ENCODE measurements around the gene SDHB.
"Not testable (repeated sequence)": the region's sequence is repeated elsewhere in the genome, so short reads cannot be mapped to it uniquely, and the experiment has no call there.

SDHB gene

DNA sequence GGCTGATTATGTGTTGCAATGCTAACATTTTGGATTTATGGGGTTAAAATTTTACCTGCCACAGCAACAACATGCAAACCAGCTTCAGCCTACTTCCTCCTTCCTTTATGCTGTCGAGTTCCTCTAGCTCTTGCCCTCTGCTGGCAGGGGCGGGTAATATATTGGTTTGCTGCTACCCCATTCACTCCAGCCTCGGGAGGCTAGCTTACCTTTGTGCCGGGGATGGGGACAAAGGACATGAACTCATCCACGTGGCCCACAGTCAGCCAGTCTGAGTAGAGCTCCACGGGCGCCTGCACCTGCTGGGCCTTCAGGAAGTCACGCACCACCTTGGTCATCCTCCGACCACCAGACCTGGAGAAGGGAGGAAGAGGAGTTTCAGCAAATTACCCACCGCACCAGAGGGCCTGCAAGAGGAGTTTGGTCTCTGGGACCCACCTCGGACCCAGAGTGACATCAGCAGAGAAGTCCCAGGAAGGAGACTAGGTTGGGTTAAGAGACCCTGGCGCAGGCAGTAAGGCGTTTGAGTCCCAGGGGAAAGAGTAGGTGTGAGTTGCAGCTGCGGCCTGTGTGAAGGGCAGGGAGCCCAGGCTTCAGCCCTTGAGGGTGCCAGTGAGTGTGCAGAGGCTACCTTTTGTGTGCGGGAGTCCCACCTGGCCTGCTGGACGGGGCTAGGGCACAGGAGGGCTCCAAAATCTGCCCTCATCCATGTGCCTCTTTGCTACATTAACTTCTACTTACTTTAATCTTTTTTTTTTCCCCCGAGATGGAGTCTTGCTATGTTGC lies 21.8 kb upstream of the SDHB start:
- DNase-seq (ENCODE audit: low read depth in 4 of 4, low spot score in 1 of 4), result no peak

DNA sequence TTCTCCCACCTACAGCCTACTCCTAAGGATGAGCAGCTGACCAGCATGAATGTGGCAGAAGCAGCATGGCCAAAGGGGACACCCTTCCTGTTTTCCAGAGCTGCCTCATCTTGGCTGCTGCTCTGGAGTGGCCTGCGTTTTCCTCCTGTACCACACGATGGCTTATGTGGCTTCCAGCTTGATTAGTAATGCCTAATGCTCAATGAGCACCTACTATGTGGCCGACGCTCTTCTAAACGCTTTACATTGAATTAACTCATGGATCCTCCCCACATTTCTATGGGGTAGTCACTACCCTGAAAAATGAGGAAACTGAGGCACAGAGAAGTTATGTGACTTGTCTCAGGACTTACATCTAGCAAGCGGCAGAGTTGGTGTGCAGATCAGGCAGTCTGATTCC lies 18.0 kb upstream of the SDHB start:
- no peak for DNase-seq (ENCODE audit: low read depth in 4 of 4, low spot score in 1 of 4)

DNA sequence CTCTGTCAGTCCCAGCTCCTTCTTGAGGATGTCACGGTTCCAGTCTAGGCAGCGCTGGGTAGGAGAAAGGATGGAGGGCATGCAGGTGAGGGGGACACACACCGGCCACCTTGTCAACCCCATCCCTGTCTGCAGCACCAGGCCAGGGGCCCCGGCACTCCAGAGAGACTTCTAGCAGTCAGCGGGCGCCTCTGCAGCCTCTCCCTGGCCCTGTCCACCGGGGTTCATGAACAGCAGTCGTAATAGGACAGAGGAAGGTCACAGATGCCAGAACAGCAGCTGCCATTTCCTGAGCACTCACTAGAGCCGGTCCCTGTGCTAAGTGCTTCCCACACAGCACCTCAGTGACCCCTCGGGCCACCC lies 16.3 kb upstream of the SDHB start:
- no peak for DNase-seq (ENCODE audit: low read depth in 4 of 4, low spot score in 1 of 4)

DNA sequence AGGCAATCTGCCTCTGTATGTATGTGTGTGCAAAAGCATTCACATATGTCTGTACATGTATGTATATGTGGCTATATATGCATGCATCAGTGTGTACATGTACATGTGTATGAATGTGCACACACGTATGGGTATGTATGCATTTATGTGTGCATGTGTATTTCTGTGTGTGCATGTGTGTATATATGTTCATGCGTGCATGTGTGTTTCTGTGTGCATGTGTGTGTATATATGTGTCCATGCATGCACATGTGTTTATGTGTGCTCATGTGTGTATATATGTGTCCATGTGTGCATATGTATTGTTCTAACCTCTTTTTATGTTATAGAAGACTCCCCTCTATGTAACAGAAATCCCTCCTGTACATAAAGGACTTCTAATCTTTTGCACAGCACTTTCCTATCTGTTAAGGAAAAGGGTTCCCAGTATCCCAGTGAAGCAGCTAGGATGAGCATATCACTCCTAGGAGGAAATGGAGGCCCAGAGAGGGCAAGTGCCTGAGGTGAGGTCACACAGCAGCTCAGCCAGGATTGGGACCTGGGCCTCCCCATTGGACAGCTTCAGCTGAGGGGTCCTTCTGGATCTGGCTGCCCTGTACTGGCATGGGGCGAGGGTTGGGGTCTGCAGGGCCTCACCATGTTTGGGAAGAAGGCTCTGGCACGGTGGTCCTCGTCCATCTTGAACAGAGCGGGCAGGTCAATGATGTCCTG lies 15.8 kb upstream of the SDHB start:
- no peak for DNase-seq (ENCODE audit: low read depth in 4 of 4, low spot score in 1 of 4)

DNA sequence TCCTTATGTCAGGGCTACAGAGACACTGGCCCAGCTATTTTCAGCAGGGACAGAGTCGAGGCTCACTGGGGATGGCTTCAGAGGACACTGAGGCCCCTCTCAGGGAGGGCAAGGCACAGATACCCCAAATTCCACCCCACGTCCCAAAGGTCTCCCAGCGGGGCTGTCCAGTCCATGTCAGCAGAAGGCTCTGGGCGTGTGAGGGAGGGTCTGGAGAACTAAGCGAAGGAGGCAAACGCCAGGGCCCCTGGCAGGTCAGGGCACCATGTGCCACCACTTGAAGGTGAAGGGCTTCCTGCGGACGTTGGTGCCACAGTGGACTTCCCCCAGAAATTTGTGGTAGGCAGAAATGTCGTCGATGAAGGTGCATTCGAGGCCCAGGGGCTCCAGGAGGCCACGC lies 15.0 kb upstream of the SDHB start:
- DNase-seq (ENCODE audit: low read depth in 4 of 4, low spot score in 1 of 4), result no peak

DNA sequence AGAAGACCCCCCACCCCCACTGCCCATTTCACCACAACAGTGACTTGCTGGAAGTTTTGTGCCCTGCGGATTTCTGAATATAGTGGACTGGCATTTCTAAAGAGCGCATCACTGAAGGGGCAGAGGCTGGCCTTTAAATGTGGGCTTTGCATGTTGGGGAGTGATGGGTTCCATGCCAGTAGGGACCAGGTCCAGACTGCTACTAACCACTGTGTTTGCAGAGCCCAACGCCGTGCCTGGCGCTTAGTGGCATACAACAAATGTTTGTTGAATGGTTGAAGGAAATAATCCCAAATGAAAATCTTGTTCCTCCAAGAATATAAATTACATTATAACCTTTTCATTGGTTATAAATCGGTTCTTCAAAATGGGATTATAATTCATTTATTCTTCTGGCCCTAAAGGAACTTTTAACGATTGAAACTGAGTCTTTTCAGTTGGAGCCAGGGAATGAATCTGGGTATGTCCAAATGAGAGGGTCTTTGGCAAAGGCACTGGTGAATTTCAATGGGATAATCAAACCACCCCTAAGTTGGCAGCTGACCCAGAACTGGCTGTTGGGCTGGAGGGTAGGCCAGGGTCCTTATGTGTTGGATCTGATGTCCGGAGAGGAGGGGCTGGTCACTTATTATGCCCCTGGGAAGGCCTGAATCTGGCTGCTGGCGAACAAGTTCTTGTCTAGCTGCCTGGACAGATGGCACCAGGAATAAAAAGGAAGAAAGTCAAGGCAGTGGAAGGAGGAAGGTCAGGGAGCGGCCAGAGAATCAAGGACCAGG lies 13.8 kb upstream of the SDHB start:
- no peak for DNase-seq (ENCODE audit: low read depth in 4 of 4, low spot score in 1 of 4)

DNA sequence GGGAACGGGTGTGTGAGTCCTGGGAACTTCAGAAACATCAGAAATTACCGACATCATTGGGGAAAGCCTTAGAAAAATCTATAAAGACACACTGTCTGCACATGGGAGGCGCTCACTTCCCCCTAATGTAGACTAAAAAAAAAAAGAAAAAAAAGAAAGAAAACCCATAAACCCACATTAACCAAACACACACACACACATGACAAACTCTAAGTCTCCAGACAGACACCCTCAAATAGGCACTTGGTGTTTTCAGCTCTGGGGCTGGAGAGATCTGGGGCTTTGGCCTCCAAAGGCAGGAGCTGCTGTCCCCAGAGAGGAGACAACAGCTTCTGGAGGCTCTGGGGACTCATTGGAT lies 13.2 kb upstream of the SDHB start:
- DNase-seq (ENCODE audit: low read depth in 4 of 4, low spot score in 1 of 4), result no peak

DNA sequence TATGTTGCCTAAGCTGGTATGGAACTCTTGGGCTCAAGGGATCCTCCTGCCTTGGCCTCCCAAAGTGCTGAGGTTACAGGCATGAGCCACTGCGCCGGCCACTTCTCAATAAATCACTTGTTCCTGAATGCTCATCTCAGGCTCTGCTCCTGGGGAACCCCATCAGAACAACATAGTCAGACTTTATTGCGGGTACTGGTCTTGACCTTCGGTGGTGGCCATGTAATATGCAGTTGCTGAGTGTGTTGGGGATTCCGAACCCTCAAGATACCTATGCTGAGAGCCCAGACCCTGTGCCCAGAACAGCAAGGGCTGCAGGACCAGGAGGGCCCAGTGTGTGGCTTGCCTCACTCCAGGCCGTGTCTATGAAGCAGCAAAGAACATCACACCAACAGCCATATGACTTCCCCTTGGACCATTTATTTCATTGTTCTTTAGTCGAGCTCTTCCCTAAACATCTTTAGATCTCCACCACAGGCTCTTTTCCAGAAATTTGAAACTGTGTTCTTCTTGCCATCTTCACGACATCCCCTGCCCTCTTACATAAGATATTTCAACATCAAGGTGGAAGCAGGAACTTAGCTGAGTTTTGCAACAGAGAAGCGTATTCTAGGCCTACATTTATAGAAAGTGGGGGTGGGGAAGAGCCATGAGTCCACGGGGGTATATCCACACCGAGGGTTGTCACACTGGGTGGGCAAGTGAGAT lies 12.7 kb upstream of the SDHB start:
- DNase-seq (ENCODE audit: low read depth in 4 of 4, low spot score in 1 of 4), result no peak

DNA sequence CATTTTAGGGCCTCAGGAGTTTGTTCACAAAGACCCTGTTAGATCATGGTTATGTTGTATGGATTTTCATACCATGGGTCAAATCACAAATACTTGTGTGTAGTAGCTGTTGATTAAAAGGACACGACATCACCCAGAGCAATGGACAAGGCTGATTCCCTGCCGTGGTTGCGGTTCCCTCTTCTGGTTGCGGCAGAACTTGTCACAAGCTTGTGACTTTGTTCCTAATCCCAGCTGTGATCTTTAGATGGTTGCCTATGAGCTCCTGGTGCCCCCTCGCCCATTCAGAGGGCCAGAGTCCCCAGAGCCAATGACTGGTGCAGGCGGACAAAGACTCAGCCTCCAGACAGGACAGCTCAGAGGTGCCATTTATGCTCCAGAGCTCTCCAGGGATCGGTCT lies 11.8 kb upstream of the SDHB start:
- DNase-seq (ENCODE audit: low read depth in 4 of 4, low spot score in 1 of 4), result no peak

DNA sequence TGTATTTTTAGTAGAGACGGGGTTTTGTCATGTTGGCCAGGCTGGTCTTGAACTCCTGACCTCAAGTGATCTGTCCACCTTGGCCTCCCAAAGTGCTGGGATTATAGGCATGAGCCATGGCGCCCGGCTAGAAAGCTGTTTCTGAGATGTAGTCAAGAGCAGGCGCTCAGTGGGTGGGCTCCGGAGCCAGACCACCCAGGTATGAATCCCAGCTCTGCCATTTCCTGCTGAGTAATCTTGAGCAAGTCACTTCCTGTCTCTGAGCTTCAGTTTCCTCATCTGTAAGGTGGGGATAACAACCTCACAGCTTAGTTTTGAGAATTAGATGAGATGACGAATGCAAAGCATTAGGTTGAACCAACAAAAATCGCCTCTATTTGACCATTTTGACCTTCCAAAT lies 8.9 kb upstream of the SDHB start:
- not testable (repeated sequence) for DNase-seq (ENCODE audit: low read depth in 4 of 4, low spot score in 1 of 4)

DNA sequence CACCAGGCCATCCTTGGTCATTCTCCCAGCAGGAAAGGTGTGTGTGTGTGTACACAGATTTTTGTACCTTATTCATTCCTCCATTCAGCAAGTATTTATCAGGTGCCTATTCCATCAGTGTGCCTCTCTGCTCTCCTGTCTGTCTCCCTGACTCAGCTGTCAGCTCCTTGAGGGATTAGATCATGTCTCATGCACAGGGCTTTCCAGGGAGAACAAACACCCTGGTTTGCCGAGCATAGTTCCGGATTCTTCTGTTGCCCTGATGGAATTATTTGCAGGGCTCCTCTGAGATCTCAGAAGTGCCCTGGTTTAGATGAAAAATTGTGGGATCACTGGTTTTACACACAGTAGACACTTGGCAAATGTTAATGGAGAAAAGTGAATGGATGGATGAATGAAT lies 8.1 kb upstream of the SDHB start:
- DNase-seq (ENCODE audit: low read depth in 4 of 4, low spot score in 1 of 4), result no peak

DNA sequence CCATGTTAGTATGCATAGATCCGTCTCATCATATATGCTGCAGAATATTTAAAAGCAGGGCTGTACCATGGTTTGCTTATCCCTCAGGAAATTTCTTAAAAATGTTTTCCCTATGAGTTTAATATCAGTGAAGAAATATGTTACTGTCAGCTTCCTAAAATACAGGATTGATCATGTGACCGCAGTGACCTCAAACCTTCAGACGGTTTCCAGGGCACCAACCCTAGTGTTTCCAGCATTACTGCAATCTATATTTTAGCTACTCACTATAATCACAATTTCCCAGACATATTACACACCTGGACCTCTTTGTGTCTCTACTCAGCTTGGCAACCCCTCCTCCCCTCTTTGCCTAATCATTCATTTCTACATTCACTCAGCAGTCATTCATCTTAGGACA lies 7.7 kb upstream of the SDHB start:
- DNase-seq (ENCODE audit: low read depth in 4 of 4, low spot score in 1 of 4), result no peak

DNA sequence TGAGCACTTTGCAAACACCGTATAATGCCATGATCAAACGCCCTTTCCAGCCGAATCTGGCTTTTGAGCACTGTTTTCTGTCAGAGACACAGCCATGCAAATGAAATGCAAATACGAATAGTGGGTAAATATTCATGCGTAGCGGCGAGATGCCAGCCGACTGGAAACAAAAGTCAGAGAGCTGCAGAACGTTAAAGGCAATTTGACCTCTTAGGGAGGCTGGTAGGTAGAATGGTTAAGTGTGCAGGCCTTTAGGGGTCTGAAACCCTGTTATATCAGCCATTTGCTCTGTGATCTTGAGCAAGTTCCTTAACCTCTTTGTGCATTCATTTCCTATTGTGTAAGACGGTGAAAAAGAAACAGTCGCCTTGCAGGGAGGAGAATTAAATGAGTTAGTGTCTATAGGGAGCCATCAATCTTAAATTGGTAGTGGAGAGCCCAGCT lies 6.5 kb upstream of the SDHB start:
- no peak for DNase-seq (ENCODE audit: low read depth in 4 of 4, low spot score in 1 of 4)

DNA sequence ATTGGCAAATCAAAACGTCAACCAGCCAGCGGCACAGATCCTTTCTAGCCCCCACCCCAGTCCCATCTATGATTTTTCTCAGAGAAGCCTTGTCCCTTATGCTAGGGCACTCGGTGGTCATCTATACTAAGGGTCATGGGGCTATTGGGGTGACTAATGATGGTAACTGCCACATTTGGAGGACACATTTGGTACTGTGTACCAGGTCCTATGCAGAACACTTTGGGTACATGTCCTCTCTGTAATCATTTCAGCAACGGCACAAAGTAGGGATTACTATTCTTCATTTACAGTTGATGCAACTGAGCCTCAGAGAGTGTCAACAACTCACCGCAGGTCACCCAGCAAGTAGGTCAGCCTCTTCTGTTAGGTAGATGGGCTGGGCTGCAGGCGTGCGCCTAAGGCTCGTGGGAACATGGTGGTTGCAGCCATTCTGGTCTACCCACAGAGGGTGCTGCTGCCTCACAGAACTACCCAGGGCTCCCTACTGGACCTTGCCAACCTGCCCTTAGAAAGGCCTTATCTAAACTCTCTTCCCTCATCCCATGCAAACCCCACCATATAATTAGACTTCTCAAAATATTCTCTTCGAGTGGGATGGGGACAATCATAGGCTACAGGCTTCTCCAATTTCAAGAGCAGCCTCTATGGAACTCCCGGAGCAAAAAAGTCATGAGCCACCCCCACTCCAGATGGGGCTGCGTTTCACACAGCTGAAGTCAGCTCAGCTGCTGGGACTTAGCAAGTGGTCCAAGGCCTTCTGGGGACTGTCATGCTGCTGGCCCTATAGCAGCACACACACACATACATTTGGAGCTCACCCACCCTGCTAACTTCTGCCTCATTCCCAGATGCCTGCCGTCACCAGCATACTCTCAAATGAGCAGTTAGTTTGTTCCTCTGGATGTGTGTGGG lies 5.8 kb upstream of the SDHB start:
- peak in 1 of 4 experiments; percentile 16 for DNase-seq (ENCODE audit: low read depth in 4 of 4, low spot score in 1 of 4)

DNA sequence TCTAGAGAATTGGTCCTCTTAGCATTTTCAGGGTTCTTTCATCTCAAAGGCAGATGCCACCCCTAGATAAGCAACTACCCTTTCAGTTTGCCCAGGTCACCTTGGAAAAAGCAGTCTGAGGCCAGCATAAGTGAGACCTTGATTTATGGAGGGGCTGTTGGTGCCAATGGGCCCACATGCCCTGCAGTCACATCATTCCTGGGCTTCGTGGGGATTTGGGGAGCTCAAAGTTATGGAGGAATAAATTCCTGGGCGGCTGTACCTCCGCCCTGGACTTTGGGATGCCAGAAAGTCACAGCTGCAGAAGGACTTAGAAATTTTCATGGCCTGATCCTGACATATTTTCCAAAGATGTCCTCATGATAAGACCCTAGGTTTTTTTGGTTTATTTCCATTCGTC lies 2.7 kb upstream of the SDHB start:
- DNase-seq (ENCODE audit: low read depth in 4 of 4, low spot score in 1 of 4), result no peak

DNA sequence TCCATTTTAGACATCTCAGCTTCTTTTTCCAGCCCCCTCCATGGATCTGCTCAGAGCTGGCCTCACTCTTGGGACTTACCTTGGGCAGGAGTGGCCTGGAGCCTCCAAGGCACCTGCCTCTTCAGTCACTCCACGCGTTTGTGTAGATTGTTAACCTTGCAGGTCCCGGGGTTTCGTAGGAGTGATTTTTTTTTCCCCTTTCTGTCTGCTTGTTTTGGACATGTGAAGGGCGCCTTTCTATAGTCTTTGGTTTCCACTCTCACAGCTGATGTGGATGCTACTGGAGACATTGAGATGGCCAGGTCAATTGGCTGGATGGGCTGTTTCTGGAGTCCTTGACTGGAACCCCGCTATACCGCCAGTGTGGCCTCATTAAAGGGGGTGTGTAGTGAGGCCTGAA lies 2.0 kb upstream of the SDHB start:
- DNase-seq (ENCODE audit: low read depth in 4 of 4, low spot score in 1 of 4), result no peak

DNA sequence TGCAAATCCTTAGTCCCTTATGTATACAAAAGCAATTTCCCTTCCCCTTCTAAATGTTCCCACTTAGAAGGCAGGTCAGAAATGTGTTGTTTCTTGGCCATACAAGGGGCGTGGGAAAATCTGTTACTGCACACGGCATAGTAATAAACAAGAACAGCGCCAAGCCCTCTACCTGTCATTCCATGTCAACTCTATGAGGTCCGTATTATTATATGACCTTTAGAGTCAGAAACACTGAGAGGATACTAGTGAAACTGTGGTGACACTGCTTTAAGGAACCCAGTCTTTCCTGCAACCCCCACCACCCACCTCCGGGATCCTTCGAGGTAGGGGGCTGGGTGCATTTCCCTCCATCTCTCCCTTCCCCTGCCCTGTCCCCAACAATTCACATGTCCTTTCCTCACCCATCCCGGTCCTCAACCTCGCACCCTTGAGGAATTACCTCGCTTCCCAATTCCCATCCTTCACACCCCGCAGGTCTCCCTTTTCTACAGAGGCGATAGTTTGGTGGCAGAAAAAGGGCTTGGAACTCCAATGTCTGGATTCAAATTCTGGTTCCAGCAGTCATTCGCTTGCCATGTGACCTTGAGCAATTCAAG lies 647 bp downstream of the SDHB start:
- no peak for DNase-seq (ENCODE audit: low read depth in 4 of 4, low spot score in 1 of 4)

DNA sequence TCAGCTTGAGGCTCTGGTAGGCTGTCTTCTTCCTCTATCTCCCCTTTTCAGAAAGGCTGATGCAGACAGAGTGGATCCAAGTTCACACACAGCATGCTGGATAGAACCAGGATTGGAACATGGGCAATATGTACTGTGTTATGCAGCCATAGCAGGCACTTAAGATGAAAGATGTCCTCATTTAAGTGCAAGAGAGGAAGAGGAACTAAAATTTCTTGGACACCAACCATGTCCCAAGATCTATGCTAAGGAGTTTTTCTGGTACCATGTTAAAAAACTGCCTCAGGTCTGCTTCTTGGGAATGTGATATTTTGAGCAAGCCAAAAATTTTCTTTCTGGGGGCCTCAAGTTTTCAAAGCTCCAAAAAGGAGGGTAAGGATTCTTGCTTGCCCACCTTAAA lies 1.2 kb downstream of the SDHB start:
- no peak for DNase-seq (ENCODE audit: low read depth in 4 of 4, low spot score in 1 of 4)

DNA sequence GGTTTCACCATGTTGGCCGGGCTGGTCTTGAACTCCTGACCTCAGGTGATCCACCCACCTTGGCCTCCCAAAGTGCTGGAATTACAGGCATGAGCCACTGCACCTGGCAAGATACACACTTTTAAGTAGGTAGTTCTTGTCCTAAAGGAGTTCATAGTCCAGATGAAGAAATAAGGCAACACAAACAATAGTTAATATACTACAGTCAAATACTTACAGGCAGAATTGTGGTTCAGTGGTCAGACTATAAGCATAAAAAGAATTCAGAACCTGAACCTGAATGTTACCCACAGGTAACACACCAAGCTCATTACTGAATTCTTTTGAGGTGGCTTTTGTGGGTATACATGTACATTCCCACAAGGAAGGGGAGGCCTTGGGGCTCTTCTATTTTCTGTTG lies 1.8 kb downstream of the SDHB start:
- no peak for DNase-seq (ENCODE audit: low read depth in 4 of 4, low spot score in 1 of 4)

DNA sequence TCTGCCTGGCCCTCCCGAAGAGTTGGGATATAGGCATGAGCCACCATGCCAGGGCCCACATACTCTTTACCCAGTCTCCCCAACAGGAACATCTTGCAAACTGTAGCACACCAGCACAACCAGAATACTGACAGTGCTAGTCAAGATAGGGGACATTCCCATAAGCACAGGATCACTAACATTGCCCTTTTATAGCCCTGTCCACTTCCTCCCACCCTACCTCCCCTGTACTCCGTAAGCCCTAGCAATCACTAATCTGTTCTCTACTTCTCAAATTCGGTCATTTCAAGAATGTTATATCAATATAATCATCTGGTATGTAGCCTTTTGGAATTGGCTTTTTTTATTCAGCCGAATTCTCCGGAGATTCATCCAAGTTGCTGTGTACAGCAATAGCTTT lies 5.9 kb downstream of the SDHB start:
- DNase-seq (ENCODE audit: low read depth in 4 of 4, low spot score in 1 of 4), result no peak

Measured in stimulated activated CD4-positive, alpha-beta T cell treated with anti-CD3 and anti-CD28 coated beads, Interleukin-1b, Interleukin-23, amount 100 ng/mL, for 24 hours (primary cell).